CD1c-positive myeloid dendritic cell (primary cell): ENCODE data around the gene NCR3LG1.

Experiments used
- DNase-seq: peaks from one replicate; pipeline ENCODE4 v3.0.0-alpha.2; 2016; ENCODE audit errors: extremely low spot score

Gene NCR3LG1

GRCh38 chr11:17351510-17352176 is at the start of gene NCR3LG1:
NCR3LG1 (plus strand) TSS chr11:17351800; CDS start chr11:17351970, 170 bp downstream.
- peak; percentile 92 for DNase-seq

GRCh38 chr11:17313349-17314231 is 38.0 kb upstream of the NCR3LG1 start:
- DNase-seq: no peak

- DNase-seq: no peak
Measured at GRCh38 chr11:17314232-17314547, 37.4 kb upstream of the NCR3LG1 start.

GRCh38 chr11:17314904-17315426 is 36.6 kb upstream of the NCR3LG1 start:
- no peak for DNase-seq

- no peak for DNase-seq
Measured at GRCh38 chr11:17328871-17329494, 22.6 kb upstream of the NCR3LG1 start.

GRCh38 chr11:17331669-17332068 is 19.9 kb upstream of the NCR3LG1 start:
- DNase-seq: no peak

- no peak for DNase-seq
Measured at GRCh38 chr11:17333799-17334586, 17.6 kb upstream of the NCR3LG1 start.

- DNase-seq: no peak
Measured at GRCh38 chr11:17343257-17343656, 8.3 kb upstream of the NCR3LG1 start.

- DNase-seq: no peak
Measured at GRCh38 chr11:17343907-17344306, 7.7 kb upstream of the NCR3LG1 start.

GRCh38 chr11:17347676-17348075 is 3.9 kb upstream of the NCR3LG1 start:
- no peak for DNase-seq

- peak; percentile 28 for DNase-seq
Measured at GRCh38 chr11:17350455-17351171, 987 bp upstream of the NCR3LG1 start.

GRCh38 chr11:17351172-17351509 is 459 bp upstream of the NCR3LG1 start:
- no peak for DNase-seq

GRCh38 chr11:17352950-17353820 is 1.6 kb downstream of the NCR3LG1 start:
- DNase-seq: peak; percentile 92

GRCh38 chr11:17353821-17354600 is 2.4 kb downstream of the NCR3LG1 start:
- no peak for DNase-seq

GRCh38 chr11:17354601-17354991 is 3.0 kb downstream of the NCR3LG1 start:
- DNase-seq: peak; percentile 84

GRCh38 chr11:17366495-17366894 is 14.9 kb downstream of the NCR3LG1 start:
- no peak for DNase-seq

- DNase-seq: no peak
Measured at GRCh38 chr11:17368551-17368950, 17.0 kb downstream of the NCR3LG1 start.

- no peak for DNase-seq
Measured at GRCh38 chr11:17369094-17369493, 17.5 kb downstream of the NCR3LG1 start.

GRCh38 chr11:17369684-17370243 is 18.2 kb downstream of the NCR3LG1 start:
- DNase-seq: no peak
